CD4-positive, alpha-beta T cell treated with Interleukin-4 for 4 hours (primary cell): ENCODE results near the gene LRRC8D.

Experiments used
- DNase-seq: peaks from one replicate; pipeline ENCODE4 v3.0.0-alpha.2; 2020

The LRRC8D gene

GRCh38 chr1:89834083-89834704, 13.4 kb downstream of the LRRC8D start:
- DNase-seq: no peak

GRCh38 chr1:89836252-89837035, 15.6 kb downstream of the LRRC8D start:
- no peak for DNase-seq

- no peak for DNase-seq
Observed at GRCh38 chr1:89837036-89837481, 16.2 kb downstream of the LRRC8D start.

GRCh38 chr1:89837510-89837909, 16.7 kb downstream of the LRRC8D start:
- no peak for DNase-seq

DNA sequence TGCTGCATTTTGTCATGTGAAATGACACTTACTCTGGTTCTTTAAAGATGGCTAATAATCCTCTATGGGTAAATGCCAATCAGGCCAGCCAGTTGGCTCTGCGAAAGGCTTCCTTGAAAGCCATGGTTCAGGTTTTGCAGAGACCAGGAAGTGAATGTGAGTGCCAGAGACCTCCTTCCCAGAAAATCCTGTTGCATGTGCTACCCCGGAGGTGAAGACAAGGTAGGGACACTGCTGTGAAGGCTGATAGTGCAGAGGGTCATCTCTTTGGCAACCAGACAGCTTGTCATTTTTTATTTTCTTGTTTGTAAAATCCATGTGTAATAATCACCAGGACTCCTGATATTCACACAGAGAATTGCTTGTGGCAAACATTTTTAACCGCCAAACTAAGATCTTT, 18.7 kb downstream of the LRRC8D start:
- no peak for DNase-seq

DNA sequence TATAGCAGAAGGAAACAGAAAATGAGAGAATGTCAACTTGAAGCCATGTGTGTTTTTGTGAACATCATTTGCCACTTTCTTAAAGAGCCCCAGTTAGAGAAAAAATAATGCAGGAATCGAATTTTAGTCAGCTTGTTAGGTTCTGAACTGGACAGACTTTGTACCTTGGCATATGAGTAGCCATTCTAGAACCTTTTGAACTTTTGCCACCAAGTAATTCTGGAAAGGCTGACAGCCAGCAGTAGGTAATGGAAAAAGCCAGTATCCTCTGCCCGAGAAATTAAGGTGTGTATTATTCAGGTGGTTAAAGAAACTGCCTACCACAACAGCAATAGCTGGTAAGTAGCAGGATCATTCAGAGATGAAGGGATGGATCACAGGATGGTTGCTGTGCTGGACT, 20.7 kb downstream of the LRRC8D start:
- DNase-seq: no peak

GRCh38 chr1:89842567-89843272, 21.9 kb downstream of the LRRC8D start:
- no peak for DNase-seq

DNA sequence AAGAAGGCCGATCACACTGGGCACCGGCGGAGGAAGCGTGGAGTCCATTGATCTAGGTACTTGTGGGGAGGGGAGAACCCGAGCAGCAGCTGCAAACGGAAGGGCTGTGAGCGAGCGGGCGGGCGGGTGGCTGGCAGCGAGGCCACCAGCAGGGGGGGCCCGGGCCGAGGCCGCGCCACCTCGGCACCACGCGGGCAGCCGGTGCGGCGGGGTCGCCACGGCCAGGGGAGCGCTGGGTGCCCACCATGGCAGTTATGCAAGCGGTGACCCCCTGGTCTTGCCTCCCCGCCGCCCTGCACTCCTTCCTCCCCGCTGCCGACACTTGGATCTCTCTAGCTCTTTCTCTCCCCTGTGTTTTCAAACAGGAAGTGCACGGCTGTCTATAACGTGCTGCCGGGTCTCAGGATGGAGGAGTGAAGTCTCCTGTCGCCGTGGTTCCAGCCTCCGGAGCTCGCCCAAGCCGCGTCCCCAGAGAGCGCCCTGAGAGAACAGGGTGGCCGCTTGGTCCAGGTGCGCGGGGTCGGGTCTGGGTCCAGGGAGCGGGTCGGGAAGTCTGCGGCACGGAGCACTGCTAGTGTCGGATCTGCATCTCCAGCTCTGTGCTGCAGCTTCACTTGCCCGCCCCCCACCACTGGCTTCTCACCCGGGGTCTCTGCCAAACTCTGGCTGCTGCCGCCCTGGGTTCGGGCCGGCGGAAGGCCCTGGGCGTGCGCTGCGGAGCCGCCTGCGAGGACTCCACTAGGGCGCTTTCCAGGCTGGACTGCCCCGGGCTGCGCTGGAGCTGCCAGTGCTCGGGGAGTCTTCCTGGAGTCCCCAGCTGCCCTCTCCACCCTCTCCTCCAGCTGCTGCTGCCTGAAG, 22.7 kb downstream of the LRRC8D start:
- peak; percentile 74 for DNase-seq

DNA sequence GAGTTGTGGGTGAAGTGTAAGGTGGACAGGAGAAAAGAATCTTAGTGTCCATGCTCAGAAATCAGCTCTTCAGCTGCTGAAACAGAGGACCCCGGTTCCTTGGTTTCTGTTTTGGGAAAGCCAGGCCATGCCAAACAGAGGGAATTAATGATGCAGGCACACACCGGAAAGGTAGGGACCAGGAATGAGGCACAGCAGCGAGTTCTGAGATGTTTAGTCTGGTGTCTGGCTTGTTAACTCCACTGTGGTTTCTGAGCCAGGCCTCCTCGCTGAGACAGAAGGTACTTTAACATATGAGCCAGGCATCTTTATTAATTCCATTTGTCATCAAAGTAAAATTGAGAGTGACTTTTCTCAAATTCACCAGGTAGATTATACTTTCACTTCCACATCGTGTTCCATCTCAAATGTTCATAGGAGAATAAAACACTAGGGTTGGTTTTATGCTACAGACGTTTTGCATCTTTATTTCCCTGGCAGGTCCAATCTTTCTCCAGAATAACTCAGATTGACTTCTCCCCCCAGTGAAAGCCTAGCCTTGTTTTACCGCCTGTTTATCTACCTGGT, 23.5 kb downstream of the LRRC8D start:
- peak; percentile 51 for DNase-seq

DNA sequence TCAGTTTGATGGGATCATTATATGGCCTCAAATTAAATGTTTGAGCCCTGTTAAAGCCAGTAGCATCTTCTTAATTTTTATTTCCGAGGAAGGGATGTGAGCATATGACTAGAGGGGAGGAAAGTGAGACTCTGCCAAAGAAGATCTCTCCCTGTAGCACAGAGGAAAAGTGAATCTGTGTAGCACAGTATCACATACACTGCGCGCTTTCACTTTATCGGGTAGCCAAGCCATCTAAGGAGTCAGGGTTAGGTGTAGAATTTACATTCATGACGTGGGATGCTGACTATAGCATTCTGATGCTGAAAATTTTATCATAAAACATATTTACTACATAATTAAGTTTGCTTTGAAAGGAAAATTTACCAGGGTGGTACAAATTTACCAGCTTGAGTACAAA, 24.0 kb downstream of the LRRC8D start:
- no peak for DNase-seq

DNA sequence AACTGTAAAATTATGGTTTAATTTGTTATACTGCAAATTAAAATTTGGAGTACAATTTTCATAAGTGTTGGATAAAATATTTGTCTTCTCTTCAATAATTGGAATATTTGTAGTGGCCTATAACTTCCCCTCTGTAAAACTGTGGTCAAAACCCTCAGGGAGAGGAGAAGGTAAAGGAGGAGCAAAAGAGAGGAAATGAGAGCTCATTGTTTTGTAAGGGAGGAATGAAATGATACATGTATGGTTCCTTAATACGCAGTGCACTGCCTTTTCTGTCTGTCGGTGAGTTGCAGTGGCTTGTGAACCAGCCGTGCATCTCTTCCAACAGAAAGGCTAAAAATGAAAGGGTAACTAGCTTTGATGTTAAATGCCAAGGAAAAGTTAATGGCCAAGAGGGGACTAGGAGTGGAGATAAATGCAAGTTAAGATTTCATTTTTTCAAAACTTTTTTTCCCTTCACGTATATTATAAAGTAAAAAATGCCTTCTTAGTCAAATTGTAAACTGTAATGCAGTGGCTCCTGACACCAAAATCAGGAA, 26.4 kb downstream of the LRRC8D start:
- DNase-seq: no peak

DNA sequence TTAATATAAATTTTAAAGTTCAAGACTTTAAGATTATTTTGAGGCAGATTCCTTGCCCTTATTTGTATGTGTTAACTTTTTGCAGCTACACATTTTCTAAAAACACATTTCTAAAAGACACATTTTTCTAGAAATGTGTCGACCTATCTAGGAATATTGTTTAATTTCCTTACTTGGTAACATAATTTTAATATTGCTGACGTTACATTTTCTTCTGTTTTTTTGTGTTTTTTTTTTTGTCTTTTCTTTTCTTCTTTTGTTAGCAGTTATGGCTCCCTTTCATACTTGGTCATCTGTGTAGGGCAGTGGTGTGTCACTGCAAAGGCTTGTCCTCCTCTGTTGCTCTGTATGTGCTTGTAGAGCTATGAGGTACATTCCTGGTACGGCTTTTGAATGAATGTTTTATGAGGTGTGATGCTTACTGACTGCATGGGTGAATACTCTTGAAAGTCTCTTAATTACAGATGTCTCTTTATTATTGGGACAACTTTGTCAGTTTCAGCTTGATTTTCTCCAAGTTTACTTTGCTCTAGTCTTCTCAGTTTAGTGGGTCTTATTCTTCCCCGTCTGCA, 30.1 kb downstream of the LRRC8D start:
- DNase-seq: no peak

DNA sequence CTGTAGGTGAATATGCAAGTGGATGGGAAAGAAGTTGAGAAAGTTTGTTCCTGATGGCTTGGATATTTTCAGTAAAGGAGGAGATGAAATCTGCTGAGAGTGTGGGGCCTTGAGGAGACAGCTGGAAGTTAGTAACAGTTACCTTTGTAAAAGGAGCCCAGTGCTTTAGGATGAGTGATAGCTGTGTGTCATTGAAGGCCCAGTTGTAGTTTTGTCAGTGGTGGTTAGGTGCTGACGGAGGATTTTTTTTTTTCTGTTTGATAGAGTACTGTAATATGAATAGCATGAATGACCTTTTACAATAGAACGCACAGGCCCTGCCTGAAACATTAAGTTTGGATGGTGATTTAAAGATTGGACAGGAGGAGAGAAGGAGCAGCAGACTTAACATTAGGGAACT, 33.3 kb downstream of the LRRC8D start:
- no peak for DNase-seq

DNA sequence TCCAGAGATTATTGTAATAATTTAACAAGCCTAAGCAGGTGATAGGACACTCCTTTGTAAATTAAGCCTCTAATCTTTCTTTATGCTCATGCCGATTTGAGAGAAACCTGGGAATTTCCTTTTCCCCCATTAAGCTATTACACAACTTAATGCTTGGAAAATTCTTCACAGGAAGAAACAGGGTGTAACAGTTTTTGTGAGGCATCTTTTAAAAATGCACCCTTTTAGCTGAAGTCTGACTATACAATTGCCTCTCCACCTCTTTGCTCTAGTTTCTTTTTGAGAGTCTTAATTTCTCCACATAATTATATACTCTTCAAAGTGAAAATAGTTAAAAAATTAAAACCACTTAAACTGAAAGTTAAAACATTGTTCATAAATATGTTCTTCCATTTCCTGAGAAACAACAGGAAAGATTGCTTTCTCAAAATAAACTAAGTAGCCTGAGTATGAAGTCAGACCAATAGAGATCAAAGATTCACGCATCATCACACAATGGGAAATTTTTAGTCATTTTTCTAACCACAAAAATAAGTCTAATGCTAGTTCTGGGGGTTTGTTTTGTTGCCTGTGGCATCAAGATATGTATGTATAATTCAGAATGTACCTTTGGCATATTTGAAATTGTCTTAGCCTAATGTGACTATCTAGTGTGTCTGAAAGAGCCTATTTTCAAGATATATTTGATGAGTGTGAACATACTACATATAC, 34.7 kb downstream of the LRRC8D start:
- DNase-seq: peak; percentile 85

DNA sequence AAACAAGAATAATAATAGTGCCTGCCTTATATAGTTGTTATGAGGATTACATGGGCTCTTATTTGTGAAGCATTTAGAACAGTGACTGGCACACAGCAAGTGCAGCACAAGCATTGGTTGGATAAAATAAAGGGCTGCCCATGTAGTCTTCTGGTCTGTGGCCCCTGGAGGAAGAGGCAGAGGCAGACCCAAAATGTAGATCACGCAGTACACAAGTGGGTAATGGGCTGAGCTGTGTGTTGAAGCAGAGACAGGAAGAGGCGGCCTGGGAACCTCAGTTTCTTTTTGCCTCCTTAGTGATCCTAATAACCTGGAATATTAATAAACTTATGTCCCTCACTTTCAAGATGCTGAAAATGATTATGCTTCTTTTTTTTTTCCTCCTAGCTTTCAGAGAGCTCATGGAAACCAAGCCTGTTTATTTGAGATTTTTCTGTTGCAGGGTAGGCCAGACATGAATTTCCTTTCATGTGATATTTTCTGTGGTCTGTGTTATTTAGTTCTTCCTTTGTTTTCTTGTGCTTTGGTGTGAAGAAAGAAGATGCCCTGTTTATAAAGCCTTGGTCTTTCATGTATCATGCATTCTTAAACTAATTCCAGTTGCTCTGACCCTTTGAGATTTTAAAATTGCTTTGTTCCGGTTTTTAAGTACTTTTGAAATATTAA, 42.5 kb downstream of the LRRC8D start:
- peak; percentile 38 for DNase-seq

GRCh38 chr1:89865498-89866382, 44.9 kb downstream of the LRRC8D start:
- no peak for DNase-seq

GRCh38 chr1:89866568-89866967, 45.7 kb downstream of the LRRC8D start:
- DNase-seq: no peak

- peak; percentile 57 for DNase-seq
Observed at GRCh38 chr1:89870998-89871397, 50.2 kb downstream of the LRRC8D start.

- DNase-seq: no peak
Observed at GRCh38 chr1:89871768-89872473, 51.1 kb downstream of the LRRC8D start.
